ENCODE results near the gene RAVER2. TPM values are rescaled to one million over a fixed set of nuclear protein-coding genes. Genes with fewer than 3 reads are reported as not detected.

Gene RAVER2
- total RNA-seq, 1 experiment from 2014 or later: 11.4 TPM

DNA sequence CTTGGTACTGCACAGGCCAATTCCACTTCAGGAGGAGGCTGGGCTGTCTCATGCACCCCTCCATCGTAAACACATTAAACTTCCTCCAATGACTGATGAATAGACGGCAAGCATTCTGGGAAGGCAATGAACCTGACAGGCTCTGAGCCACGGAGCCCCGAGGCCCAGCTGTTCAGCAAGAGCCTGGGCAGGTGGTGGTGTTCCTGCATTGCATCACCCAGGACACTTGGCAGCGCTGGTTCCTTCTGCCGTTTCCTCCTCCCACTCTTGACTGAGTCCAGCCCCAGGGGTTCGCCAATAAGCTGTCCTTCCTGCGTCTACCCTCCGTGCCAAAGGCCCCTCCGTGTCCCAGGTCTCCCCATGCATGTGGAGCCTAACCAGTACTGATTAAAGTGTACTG is 111.7 kb downstream of the RAVER2 start:
- Histone ChIP-seq H3K27ac (ENCODE audit: low read length) (no peak overlapping the region), H3K36me3 (ENCODE audit: low read depth, low read length) (peaks cover 19% of the 10 kb centered on the region), H3K4me3 (ENCODE audit: low read length) (no peak overlapping the region), H3K27me3 (ENCODE audit: low read length) (no peaks in the 10 kb centered on the region), H4K20me1 (ENCODE audit: low read length) (no peaks in the 10 kb centered on the region), H3K79me2 (ENCODE audit: low read length) (no peaks in the 10 kb centered on the region), H3K9me2 (replicated peaks; ENCODE audit: low read length) (no peaks in the 10 kb centered on the region), H3K4me2 (ENCODE audit: low read length) (no peak overlapping the region), H2AFZ (ENCODE audit: low read length) (no peak overlapping the region), H3K9ac (ENCODE audit: low read length) (no peak overlapping the region), H3F3A (ENCODE audit: low read length, unreplicated experiment) (no peaks in the 10 kb centered on the region), H3K4me1 (ENCODE audit: insufficient read depth, low read length) (no peaks in the 10 kb centered on the region), H3K9me3 (ENCODE audit: low read length) (no peaks in the 10 kb centered on the region)
- ChIA-PET CTCF (no interaction called here), POLR2A (ENCODE audit: unreplicated experiment) (no interaction called here)
- TF ChIP-seq EZH2 (IDR thresholded peaks at IDR 0.05; ENCODE audit: low read length, unreplicated experiment): no peak
- ATAC-seq (no peak), DNase-seq (no peak)
- BruUV-seq (replicated peaks): no TSS peak
- intact Hi-C loops (cut with micrococcal nuclease): no loop called here

DNA sequence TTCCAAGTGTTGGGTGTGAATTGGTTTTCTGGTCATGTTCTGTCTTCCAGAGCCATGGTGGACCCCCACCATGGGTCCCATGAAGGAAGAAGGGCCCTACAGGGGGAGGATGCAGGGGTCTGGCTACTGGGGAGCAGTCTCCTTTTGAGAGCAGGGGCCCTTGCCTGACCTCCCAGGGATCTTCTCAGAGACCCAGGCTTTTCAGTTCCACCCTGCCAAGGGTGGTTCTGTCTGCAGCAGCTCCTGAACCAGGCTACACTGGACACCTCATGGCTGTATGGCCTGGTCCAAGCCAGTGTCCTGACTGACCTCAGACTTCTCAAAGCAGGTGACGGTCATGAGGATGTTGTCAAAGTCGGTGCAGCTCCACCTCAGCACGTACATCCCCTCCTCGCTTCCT is 112.5 kb downstream of the RAVER2 start:
- intact Hi-C loops (cut with micrococcal nuclease): no loop called here
- Histone ChIP-seq H3K9ac (ENCODE audit: low read length) (no peak overlapping the region), H3K4me1 (ENCODE audit: insufficient read depth, low read length) (no peaks in the 10 kb centered on the region), H3K27ac (ENCODE audit: low read length) (no peak overlapping the region), H2AFZ (ENCODE audit: low read length) (no peak overlapping the region), H4K20me1 (ENCODE audit: low read length) (no peaks in the 10 kb centered on the region), H3K27me3 (ENCODE audit: low read length) (no peaks in the 10 kb centered on the region), H3K4me3 (ENCODE audit: low read length) (no peak overlapping the region), H3K9me3 (ENCODE audit: low read length) (no peaks in the 10 kb centered on the region), H3K4me2 (ENCODE audit: low read length) (no peak overlapping the region), H3K9me2 (replicated peaks; ENCODE audit: low read length) (no peaks in the 10 kb centered on the region), H3K79me2 (ENCODE audit: low read length) (no peaks in the 10 kb centered on the region), H3K36me3 (ENCODE audit: low read depth, low read length) (peaks cover 19% of the 10 kb centered on the region), H3F3A (ENCODE audit: low read length, unreplicated experiment) (no peaks in the 10 kb centered on the region)
- ATAC-seq (no peak), DNase-seq (no peak)
- ChIA-PET POLR2A (ENCODE audit: unreplicated experiment) (no interaction called here), CTCF (no interaction called here)
- TF ChIP-seq, protein P1, sequence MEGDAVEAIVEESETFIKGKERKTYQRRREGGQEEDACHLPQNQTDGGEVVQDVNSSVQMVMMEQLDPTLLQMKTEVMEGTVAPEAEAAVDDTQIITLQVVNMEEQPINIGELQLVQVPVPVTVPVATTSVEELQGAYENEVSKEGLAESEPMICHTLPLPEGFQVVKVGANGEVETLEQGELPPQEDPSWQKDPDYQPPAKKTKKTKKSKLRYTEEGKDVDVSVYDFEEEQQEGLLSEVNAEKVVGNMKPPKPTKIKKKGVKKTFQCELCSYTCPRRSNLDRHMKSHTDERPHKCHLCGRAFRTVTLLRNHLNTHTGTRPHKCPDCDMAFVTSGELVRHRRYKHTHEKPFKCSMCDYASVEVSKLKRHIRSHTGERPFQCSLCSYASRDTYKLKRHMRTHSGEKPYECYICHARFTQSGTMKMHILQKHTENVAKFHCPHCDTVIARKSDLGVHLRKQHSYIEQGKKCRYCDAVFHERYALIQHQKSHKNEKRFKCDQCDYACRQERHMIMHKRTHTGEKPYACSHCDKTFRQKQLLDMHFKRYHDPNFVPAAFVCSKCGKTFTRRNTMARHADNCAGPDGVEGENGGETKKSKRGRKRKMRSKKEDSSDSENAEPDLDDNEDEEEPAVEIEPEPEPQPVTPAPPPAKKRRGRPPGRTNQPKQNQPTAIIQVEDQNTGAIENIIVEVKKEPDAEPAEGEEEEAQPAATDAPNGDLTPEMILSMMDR (conservative IDR thresholded peaks at IDR 0.05; ENCODE audit: low read depth, low read length): no peak
- TF ChIP-seq EZH2 (IDR thresholded peaks at IDR 0.05; ENCODE audit: low read length, unreplicated experiment) (no peak), EZH2phosphoT487 (IDR thresholded peaks at IDR 0.05; ENCODE audit: borderline replicate concordance, low read length) (no peak)
- no TSS peak for BruUV-seq (replicated peaks)

DNA sequence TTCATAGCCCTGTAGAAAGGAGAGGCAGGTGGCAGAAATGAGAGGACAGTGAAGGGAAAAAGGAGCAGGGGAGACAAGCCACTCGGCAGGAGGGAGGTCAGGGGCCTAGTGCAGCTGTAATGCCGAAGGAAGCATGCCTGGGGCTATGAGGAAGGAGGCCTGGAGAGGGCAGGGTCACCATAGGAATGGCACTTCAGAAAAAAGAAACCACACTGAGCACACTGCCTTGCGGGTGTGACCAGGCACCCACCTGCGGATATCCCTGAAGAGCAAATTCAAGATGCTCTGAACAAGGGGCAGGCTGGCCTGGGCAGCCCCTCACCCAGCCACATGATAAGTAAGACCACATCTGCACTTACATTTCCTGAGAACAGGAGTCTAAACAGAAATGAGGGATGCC is 116.7 kb downstream of the RAVER2 start:
- Histone ChIP-seq H3K4me1 (ENCODE audit: insufficient read depth, low read length) (peaks cover 17% of the 10 kb centered on the region), H3K79me2 (ENCODE audit: low read length) (no peaks in the 10 kb centered on the region), H3K27me3 (ENCODE audit: low read length) (no peaks in the 10 kb centered on the region), H3K27ac (ENCODE audit: low read length) (no peak overlapping the region), H3F3A (ENCODE audit: low read length, unreplicated experiment) (no peaks in the 10 kb centered on the region), H3K9me2 (replicated peaks; ENCODE audit: low read length) (no peaks in the 10 kb centered on the region), H3K9me3 (ENCODE audit: low read length) (no peaks in the 10 kb centered on the region), H4K20me1 (ENCODE audit: low read length) (no peaks in the 10 kb centered on the region), H3K9ac (ENCODE audit: low read length) (no peak overlapping the region), H3K4me2 (ENCODE audit: low read length) (no peak overlapping the region), H2AFZ (ENCODE audit: low read length) (no peak overlapping the region), H3K36me3 (ENCODE audit: low read depth, low read length) (peaks cover 5% of the 10 kb centered on the region; the same call in 1 of the 2 replicates), H3K4me3 (ENCODE audit: low read length) (no peak overlapping the region)
- ChIA-PET POLR2A (ENCODE audit: unreplicated experiment) (no interaction called here), CTCF (interaction anchor here (0.6 kb wide), 1 partner anchor 113 kb away, joined by 3 read pairs; no protein-coding TSS in a partner anchor)
- DNase-seq (peak; percentile 15), ATAC-seq (peak; percentile 34; the same call in 1 of the 2 replicates)
- intact Hi-C loops (cut with micrococcal nuclease): loop anchor here (1.0 to 5.0 kb wide), 3 partner anchors 108 to 181 kb away; no protein-coding TSS in a partner anchor
- no peak for TF ChIP-seq EZH2 (IDR thresholded peaks at IDR 0.05; ENCODE audit: low read length, unreplicated experiment)
- TF ChIP-seq, protein P1 (conservative IDR thresholded peaks at IDR 0.05; ENCODE audit: low read depth, low read length): peak; percentile 27; the same call in 1 of the 2 replicates
- BruUV-seq (replicated peaks): no TSS peak
